HG02884 (cell line): ENCODE data around the gene OR10K2.
A peak's percentile ranks its signal among the peaks of the same experiment; 100 is the strongest.

Source experiments
- ATAC-seq: cut with Tn5 transposase; IDR thresholded peaks from one replicate; pipeline ENCODE4 v1.9.1; 2021; ENCODE audit warnings: mild to moderate bottlenecking, moderate library complexity; ENCODE audit not compliant: unreplicated experiment

The OR10K2 gene

DNA sequence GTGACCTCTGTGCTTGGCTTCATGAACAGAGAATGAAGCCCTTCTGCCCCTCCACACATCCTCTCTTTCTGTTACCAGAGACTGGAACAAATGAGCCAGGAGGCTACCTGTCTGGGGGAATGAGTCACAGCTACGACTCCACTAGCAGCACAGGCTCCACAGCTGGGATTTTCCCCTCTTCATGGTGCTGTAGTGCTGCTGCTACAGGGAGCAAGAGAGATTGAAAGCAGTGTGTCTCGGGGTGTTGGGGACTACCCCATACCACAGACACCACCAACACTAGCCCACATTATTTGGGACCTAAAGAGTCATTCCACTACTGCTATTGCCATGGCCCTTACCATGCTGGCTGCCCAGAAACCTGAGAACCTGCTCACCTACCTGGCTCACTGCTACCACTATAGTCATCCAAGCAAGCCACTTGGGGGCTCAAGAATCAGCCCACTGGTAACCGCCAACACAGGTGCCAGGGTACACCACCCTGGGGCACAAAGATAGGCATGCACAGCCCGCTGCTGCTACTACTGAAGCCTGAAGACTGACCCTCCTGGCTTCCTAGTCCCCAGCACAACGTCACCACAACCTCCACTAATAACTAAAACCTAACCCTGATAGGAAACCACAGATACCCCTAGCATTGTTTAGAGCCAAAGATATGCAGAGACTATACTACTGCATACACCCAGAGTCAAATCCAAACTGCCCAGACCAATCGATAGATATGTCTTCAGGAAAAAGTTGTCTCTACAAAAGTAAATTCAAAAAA lies 54.7 kb downstream of the OR10K2 start:
- peak; percentile 96 for ATAC-seq
